HG03571 (cell line): ENCODE results near the gene PODXL2.
"Not testable (repeated sequence)": the region's sequence is repeated elsewhere in the genome, so short reads cannot be mapped to it uniquely, and the experiment has no call there.

Experiments
- ATAC-seq: cut with Tn5 transposase; IDR thresholded peaks from one replicate; pipeline ENCODE4 v1.9.1; 2021; ENCODE audit not compliant: unreplicated experiment

The PODXL2 gene

DNA sequence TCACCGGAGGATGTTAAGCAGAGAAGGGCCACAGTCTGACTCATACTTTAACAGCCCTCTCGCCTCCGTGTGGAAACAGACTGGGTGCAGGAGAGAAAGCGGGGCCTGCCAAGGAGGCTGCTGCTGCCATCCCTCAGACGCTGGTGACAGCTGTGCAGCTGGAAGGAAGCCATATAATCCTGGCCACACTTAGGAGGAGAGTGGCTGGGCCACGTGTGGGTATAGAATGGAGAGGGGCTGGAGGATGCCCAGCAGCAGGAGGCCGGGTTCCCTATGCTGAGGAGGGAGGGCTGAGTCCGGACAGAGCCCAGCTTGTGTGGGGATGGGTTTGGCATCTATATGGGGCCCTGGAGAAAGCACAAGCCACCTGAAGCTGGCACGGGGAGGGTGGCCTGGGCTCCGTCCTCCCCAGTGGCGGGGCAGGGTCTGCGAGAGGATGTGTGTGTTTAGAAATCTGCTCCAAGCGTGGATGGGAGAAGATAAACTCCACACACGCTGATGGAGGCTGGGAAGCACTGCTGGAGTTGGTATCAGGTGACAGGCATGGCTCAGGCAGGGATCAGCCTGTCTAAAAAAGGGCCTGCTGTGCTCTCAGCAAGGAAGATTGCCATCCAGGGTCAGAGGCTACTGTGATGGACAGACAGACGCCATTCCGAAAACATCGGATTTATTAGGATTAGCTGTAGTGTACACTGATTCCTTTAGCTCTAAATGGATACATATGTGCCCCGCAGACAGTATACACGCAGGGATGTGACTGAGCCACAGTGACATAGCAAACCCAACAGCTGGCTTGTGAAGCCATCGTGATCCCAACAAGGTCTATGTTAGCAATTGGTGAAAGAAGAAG, 59.7 kb downstream of the PODXL2 start:
- ATAC-seq: no peak

DNA sequence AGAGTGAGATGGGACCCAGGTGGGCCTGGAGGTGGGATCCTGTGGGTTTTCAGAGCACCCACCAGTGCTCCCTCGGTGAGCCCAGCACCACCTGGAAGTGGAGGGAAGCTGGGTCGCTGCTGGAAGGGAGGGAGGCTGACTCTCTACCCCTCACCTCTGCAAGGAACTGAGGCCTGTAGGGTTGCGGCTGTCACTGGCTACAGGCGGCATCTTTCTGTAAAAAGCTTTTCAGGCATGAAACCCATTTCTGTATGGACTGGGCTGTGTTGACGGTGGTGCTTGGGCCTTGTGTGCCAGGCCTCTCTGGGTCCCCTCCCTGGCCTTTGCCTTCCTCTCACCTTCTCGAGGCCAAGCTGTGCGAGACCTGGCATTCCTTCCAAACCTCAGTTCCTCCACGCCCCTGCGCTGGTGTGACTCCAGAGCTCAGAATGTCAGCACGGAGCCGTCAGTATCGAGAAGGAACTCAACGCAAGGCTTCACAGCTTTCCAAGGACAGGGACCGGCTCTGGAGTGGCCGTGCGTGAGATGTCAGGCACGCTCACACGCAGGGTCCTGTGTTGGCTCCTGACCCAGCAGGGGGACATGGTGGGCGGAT, 60.4 kb downstream of the PODXL2 start:
- ATAC-seq: no peak

DNA sequence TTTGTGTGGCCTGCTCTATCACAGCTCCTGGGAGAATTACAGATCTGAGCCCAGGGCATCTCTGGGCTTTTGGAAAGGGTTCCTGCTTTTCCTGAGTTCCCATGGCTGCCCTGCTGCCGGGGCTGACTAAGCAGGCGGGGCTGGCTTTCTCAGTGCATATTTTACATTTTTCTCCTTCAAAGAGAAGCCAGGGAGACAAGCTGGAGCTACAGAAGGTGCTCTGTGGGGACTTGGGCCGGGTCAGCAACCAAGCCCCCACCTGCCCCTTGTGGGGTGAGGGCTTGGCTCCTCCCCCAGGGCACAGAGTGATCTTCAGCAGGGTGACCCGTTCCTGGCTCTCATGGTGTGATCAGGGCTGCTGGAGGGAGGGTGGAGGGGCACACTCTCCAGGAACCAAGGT, 61.1 kb downstream of the PODXL2 start:
- no peak for ATAC-seq

DNA sequence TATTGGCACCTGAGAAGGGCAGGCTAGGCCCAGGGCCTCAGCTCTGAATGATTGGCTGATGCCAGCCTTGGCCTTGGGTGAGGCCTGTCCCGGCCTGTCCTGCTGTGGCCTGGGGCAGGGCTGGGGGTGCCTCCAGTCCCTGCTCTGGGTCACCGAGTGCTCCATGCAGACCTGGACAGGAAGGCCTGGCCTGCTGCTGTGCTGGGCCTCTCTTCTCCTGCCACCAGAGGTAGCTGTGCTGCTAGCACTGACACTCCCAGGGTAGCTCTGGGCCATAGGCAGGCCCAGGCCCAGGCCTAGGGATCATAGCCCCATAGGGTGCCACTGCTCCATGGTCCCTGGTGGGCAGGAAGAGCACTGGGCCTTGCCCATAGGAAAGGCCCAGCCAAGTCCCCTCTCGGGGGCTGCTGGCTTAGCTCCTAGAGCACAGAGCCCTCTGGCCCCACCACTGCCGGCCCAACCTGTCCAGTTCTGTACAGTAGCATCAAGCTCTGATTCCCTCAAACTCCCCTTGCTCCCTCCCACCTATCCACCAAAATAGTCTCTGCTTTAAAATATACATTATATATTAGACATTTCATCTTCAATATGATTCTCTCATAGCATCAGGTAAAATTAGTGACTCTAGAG, 62.0 kb downstream of the PODXL2 start:
- ATAC-seq: no peak

DNA sequence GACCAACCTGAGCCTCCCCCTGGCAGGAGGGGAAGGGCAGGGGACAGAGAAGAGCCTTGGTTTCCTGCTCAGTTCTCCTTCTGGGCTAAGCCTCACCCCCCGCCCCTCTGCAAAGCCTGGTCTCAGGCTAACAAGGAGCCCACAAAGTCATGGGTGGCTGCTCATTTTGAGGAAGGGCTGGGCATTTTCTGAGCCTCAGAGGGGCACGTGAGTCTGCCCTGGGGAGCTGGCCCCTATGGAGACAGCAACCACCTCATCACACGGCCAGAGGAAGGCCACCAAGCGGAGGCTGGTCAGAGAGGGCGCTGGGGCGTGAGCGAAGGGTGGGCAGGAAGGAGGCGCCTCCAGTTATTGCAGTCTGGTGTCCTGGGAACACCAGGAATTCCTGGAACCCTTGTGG, 62.5 kb downstream of the PODXL2 start:
- ATAC-seq: no peak

DNA sequence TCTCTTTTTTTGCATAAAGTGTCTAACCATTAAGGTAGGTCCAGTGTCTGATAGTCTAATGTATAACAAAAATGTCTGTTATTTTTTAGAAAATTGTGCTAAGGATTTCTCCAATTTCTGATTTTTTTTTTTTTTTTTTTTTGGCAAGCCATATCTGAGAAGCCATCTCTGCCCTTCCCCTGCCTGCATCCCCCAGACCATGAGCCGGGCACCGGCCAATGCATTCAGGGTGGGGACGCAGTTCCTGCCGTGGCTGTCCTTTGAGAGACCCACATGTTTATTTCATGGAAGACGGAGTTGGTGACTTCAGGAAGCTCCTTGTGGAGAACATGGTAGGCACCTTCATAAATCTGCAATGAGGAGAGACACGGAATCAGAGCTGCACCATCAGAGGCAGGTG, 63.0 kb downstream of the PODXL2 start:
- no peak for ATAC-seq

DNA sequence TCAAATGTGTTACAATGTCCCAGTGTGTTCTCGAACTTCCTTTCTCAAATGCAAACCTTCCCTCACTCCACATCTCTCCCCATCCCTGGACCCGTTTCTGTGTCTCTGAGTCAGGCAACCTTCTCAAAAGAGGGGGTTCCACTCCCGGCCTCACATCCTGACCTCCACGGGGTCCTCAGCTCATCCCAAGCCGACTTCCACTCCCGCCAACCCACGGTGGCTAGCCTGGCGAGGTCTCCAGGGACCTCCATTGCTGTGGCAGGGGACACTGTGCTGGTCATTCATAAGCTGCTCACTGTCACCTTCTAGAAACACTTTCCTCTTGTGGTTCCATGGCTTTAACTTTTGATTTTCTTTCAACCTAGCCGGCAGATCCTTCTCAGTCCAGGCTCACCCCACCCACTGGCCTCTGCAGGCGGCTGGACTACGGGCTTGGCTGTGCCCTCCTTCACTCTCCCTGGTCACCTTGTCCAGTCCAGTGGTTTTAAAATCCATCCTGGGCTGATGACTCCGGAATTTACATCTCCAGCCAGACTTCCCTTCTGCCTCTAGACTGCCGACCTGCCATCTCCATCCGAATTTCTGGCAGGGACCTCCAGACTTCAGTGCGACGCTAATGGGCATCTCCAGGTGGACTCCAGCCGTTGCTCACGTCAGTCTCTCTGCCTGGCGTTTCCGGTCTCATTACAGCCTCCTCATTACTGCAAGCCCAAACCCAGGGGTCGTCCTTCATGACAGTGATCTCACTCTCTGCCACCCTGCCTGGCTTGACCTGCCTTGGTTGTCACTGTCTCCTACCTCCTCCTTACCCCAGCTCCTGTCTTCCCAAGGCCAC, 63.7 kb downstream of the PODXL2 start:
- ATAC-seq: no peak

DNA sequence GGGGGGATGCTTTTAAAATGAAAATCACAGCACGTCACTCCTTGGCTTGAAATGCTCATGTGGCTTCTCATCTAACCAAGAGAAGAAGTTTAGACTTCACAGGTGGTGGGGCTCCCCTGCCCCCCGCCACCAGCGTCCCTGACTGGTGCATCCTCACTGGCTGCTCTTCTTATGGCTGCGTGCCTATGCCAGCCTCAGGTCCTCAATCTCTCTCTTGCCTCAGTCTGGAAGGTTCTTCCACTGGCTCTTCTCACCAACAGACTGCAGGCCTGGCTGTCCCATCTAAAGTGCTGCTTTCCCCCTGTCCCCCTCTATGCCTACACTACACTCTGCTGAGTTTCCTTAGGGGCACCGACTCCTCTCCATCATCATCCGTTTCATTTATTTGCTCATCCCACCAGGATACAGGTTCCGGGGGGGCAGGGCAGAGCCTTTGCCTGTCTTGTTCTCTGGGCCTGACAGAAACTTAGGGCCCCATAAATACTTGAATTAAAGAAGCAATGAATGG, 64.4 kb downstream of the PODXL2 start:
- ATAC-seq: no peak

DNA sequence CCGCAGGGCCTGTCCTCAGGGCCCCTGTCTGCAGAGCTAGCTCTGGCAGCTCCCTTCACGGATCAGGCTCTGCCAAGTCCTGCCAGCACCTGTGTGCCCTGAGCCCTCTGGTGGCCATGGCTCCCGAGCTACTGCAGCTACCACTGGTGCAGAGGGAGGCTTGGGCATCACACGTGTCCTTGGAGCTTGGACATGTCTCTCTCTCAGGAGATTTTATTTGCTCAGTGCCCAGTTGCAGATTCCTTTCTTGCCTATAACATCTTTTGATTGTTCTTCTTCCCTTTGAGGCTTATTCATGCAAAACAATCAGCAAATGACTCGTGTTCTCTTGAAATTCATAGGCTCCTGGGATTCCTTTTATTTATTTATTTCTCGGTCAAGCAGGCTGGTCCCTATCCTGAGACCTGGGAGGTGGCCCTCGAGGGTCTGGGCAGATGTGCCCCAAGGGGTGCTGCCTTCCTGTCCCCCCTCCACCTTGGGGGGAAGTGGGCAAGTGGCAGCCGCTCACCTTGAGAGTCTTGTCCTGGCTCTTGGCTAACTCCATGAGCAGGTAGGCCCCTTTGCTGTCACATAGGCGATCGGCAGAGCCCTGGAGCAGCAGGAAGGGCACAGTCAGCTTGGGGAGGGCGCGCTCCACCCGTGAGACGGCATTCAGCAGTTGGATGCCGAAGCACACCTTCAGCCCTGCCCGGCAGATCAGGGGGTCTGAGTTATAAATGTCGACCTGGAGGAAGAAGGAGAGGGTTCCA, 65.7 kb downstream of the PODXL2 start:
- ATAC-seq: no peak

DNA sequence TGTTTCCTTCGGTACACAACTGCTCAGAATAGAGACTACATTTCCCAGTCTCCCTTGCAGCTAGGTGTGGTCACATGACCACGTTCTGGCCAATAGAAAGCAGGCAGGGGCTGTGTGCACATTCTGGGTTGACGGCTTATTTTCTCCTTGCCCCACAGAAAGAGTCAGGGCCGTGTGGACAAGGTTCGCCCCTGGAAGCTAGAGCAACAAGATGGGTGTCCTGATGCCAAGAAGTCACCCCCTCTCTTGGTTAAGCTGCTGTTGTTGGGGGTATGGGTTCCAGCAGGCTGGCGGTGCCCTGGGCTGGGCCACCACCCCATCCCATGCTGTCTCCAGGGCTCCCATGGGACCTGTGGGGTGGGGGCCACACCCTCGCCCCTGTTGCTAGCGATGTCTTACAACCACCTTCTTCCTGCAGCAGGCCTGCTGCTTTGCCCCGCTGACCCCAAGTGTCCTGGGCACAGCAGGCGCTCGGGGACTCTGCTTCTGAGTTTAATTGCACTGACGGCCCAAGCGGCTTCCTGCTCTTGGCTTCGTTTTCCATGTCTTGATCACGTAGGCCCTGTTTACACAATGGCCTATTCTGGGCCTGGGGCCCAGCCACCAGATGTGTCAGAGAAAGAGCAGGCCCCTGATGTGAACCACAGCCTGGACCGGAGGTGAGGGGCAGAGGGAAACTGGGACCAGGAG, 68.7 kb downstream of the PODXL2 start:
- ATAC-seq: peak; percentile 58

DNA sequence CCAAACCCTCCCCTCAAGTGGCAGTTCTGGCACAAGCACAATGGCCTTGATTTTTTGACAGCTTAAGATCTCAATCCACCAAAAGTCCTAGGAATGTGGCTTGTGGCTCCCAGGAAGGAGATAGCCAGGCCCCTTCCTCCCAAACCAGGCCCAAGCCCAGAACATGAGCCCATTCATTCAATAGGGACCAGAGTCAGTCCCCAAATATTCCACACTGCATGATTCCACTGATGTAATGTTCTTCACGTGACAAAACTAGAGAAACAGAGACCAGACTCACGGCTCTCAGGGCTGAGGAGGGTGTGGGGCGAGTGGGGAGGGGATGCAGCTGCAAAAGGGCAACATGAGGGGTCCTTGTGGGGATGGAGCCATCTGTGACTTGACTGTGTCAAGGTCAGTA, 69.3 kb downstream of the PODXL2 start:
- no peak for ATAC-seq

DNA sequence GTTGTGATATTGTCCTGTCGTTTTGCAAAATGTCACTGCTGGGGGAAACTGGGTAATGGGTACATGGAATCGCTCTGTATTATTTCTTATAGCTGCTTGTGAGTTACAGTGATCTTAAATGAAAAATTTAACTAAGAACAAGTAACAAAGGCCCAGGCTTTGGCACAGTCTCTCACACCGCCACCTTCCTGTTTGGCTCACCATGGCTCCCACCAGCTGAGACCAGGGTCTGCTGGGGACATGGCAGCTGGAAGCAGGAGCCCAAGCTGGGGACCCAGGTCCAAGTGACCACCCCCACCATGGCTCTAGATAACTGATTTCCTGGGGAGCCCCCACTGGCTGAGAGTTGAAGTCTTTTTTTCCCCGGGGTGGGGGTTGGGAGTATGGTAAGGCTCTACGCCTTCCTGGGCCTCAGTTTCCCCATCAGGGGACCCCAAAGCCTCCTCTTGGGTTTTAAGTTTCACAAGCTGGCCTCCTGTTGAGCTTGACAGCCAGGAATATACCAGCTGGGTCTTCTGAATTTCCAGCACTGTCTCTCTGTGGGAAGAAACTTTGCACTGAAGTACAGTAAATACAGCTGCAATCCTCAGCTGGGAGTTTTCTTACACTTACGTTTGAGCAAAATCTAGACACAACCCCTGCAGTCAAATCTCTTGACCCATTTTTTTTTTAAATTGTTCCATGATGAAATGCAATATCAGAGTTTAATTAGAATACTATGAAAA, 69.9 kb downstream of the PODXL2 start:
- ATAC-seq: no peak

DNA sequence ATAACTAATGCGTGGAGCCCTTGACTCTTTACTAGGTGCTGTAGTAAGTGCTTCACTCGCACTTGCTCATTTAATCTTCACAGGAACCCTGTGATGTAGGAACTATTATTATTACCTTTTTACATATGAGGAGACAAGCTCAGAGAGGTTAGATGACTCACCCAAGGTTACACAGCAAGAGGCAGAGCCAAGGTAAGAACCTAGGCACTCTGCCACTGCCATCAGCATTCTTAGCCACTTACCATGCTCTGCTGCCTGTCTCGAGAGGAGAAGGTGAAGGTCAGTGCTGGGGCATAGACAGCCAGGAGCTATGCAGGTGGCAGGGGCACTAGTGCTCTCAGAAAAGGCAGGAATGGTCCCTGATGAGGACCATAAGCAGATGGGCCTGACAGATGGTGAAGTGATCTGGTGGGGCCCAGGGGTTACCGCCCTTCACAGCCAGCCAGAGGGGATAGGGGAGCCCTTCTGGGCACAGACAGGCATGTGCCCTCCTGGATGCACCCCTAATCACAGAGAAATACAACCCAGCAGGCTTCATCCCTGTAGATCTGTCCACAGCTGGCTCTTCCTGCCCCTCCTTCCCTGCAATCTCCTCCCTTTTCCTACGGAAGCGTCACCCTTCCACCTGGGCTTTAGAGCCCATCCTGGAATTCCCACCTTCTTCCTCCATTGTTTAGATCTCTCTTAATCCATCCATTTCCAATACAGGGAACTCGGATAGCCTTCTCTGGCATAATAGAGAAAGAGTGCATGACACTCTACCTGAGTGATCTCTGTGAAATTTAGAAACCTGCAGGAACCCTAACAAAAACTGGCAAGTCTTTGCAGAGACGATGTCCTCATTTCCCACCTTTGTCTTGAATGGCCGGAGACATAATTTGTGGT, 70.7 kb downstream of the PODXL2 start:
- ATAC-seq: no peak

DNA sequence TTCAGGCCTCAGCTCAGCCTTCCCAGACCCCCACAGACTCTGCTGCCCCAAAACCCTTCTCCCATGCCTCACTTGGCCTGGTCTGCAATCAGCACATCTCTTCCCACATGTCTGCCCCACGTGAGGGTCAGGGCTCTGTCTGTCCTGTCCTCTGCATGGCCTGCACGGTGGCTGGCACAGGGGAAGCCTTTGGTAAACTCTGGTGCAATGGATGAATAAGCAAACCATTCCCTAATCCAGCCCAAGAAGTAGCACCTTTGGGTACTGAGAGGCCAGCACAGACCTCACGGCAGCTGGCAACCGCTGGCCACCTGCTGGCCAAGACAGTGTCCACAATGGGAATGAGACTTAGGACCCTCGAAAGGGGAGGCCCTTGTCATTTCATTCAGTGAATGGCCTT, 71.4 kb downstream of the PODXL2 start:
- no peak for ATAC-seq

DNA sequence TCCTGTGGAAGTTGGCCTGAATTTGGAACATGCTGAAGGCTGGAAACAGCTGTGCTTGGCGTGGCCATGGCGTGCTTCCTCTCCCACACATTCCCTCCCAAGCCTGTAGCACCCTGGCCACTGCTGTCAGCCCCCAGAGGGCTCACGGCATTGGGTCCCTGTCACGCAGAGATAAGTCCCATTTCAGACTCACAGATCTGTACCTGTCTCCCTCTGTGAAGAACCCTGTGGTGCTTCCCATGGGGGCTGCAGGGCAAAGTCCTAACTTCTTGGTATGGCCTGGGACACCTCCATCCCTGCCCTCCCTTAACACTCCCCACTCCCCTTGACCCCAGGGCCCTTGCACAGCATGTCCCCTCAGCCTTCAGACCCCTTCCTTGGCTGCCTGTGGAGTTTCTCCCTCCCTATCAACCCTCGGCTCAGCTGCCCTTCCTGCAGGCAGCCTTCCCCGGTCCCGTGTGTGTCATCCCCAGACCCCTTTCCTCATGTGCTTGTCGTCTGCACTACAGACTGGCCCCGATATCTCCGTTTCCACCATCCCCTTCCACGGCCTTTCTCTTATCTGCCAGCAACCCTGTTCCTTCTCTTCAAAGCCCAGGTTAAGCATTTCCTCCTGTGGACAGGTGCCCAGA, 72.4 kb downstream of the PODXL2 start:
- no peak for ATAC-seq

DNA sequence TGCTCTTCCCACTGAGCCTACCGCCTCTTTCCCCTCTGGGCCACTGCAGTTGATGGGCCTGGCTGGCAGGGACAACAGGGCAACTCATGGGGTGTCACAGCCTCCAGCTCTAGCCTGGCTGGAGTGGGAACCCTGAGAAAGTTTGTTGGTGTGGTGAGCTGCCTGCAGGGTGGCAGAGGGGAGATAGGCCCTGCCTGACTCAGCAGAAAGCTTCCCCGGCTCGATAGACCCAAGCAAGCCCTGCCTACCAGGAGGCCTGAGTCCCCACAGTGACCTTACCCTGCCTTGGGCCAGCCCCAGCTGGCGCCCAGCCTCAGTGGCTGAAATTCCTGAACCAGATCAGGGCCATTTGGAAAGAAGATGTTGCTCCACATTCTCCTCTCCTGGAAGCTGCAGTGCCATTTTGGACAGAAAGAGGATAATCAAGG, 73.2 kb downstream of the PODXL2 start:
- no peak for ATAC-seq

DNA sequence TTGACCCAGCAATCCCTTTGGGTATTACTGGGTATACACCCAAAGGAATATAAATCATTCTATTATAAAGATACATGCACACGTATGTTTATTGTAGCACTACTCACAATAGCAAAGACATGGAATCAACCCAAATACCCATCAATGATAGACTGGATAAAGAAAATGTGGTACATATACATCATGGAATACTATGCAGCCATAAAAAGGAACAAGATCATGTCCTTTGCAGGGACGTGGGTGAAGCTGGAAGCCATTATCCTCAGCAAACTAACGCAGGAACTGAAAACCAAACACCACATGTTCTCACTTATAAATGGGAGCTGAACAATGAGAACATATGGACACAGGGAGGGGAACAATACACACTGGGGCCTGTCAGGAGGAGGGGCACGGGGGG, 75.9 kb downstream of the PODXL2 start:
- not testable (repeated sequence) for ATAC-seq

DNA sequence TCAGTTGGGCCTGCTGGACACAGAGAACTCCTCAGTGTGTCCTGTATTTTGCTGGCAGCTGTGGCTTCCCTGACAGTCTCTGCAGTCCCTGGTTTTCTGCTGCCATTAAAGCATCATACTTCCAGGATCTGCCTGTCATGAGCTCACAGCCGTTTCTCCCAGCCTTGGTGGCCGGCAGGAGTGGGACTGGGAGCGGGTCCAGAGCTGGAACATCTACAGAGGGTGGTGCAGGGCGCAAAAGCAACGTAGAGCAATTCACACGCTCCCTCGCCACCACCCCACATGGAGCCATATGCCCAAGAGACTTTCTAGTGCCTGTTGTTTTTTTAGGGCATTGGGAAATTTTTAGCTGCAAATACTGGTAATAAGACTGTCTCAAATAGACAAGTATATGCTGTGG, 77.3 kb downstream of the PODXL2 start:
- no peak for ATAC-seq
